ENCODE data around the gene CRAMP1.

DNA sequence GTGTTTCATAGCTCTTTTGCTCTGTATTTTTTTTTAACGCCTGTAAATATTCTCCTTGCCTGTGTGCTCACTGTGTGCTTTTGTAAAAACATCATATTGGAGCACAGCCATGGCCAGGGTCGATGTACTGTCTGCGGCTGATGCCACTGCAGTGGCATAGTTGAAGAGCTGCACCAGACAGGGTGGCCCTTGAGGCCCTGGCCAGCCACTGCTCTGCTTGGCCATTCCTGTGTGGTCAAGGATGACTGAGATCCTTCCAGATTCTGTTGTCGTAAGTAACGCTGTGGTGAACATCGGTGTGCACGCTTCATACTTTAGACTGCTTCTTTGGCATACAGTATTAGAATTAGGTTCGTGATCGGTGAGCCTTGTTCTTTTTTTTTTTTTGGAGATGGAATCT lies 14.6 kb downstream of the CRAMP1 start:
- TF ChIP-seq POLR2A (IDR thresholded peaks at IDR 0.05), result no peak
- TF ChIP-seq, protein P1, sequence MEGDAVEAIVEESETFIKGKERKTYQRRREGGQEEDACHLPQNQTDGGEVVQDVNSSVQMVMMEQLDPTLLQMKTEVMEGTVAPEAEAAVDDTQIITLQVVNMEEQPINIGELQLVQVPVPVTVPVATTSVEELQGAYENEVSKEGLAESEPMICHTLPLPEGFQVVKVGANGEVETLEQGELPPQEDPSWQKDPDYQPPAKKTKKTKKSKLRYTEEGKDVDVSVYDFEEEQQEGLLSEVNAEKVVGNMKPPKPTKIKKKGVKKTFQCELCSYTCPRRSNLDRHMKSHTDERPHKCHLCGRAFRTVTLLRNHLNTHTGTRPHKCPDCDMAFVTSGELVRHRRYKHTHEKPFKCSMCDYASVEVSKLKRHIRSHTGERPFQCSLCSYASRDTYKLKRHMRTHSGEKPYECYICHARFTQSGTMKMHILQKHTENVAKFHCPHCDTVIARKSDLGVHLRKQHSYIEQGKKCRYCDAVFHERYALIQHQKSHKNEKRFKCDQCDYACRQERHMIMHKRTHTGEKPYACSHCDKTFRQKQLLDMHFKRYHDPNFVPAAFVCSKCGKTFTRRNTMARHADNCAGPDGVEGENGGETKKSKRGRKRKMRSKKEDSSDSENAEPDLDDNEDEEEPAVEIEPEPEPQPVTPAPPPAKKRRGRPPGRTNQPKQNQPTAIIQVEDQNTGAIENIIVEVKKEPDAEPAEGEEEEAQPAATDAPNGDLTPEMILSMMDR (IDR thresholded peaks at IDR 0.05), result no peak

All from adrenal gland (tissue), 5 donors.